ENCODE results near the gene ZNF770. TPM values are rescaled to one million over a fixed set of nuclear protein-coding genes. Genes with fewer than 3 reads are reported as not detected.

The ZNF770 gene
- total and polyA plus RNA-seq, 2 donors (not counting 3 experiments of a cell fraction or from before 2014, with no cell fraction given): 6.4 to 30.3 TPM

- ChIA-PET POLR2A (interaction anchor here (1.6 kb wide), 1 partner anchor 17 kb away, joined by 4 read pairs; the partner anchor contains the start of gene AQR), CTCF (interaction anchor here (0.9 to 3.1 kb wide), 4 partner anchors 11 to 335 kb away, joined by 3 to 17 read pairs (median 5); partner anchors contain the start of gene AQR)
- no peaks in the 10 kb centered on the region for H3K9me3 ChIP-seq (replicated peaks; ENCODE audit: control insufficient read depth, insufficient read depth, low read length)
- H2AFZ ChIP-seq (ENCODE audit: low read depth, low read length): no peak overlapping the region
- H3K79me2 ChIP-seq (ENCODE audit: control insufficient read depth, insufficient read depth, low read length): peaks cover 3% of the 10 kb centered on the region
- no peak overlapping the region for H3K4me3 ChIP-seq (replicated peaks in 1 of 3; ENCODE audit: insufficient read depth in 1 of 3, low read depth in 1 of 3, low read length in 3 of 3)
- H3K4me2 ChIP-seq (ENCODE audit: insufficient read depth, low read length): no peak overlapping the region
- H3K27me3 ChIP-seq (ENCODE audit: control insufficient read depth in 2 of 2, insufficient read depth in 2 of 2, low read length in 2 of 2): no peaks in the 10 kb centered on the region
- no peak overlapping the region for H3K27ac ChIP-seq (ENCODE audit: insufficient read depth, low read depth, low read length)
- dilution Hi-C loops (cut with MboI; ENCODE audit: extremely low pct_ligation_motif_present, low sequenced_read_pairs) (no loop called here), intact Hi-C loops (cut with micrococcal nuclease) (no loop called here)
- H3K4me1 ChIP-seq (ENCODE audit: control insufficient read depth, extremely low read depth, insufficient read depth, low read length): no peaks in the 10 kb centered on the region
- TF ChIP-seq POLR2AphosphoS5 (IDR thresholded peaks at IDR 0.05; ENCODE audit: insufficient read depth, low read depth, low read length): no peak
- TF ChIP-seq FOS (IDR thresholded peaks at IDR 0.05; ENCODE audit: borderline replicate concordance, insufficient read depth, low read length): no peak
- no peak for TF ChIP-seq EZH2 (IDR thresholded peaks at IDR 0.05; ENCODE audit: borderline replicate concordance, low read depth, low read length, severe bottlenecking)
- TF ChIP-seq POLR2A (IDR thresholded peaks at IDR 0.05; ENCODE audit: low read depth, low read length): no peak
- no peak for TF ChIP-seq MYC (IDR thresholded peaks at IDR 0.05; ENCODE audit: low read depth, low read length)
- TF ChIP-seq GATA2 (IDR thresholded peaks at IDR 0.05; ENCODE audit: insufficient read depth, insufficient read length, low read depth, low read length): no peak
- TF ChIP-seq CTCF (IDR thresholded peaks at IDR 0.05; ENCODE audit: extremely low read depth in 1 of 2, insufficient read depth in 1 of 2, low read depth in 1 of 2, low read length in 2 of 2): no peak
- TF ChIP-seq JUN (IDR thresholded peaks at IDR 0.05; ENCODE audit: borderline replicate concordance, insufficient read depth, insufficient read length, low read depth): no peak
- no TSS peak for BruUV-seq (replicated peaks)
- no peak for FAIRE-seq
- no peaks in the 10 kb centered on the region for H4K20me1 ChIP-seq (replicated peaks; ENCODE audit: control insufficient read depth, extremely low read depth, insufficient read depth, low read length)
- H3K36me3 ChIP-seq (ENCODE audit: control insufficient read depth in 2 of 2, extremely low read depth in 1 of 2, insufficient read depth in 2 of 2, low read length in 2 of 2): peaks cover 0 to 7% of the 10 kb centered on the region in 2 experiments
- peak; percentile 72 for DNase-seq (ENCODE audit: low read depth, low spot score)
- no peak overlapping the region for H3K9ac ChIP-seq (replicated peaks; ENCODE audit: extremely low read depth, insufficient read depth, low read length)
- H3K9me1 ChIP-seq (replicated peaks; ENCODE audit: control insufficient read depth, extremely low read depth, insufficient read depth, low read length): no peaks in the 10 kb centered on the region
These were observed 35.6 kb downstream of the ZNF770 start for GRCh38 chr15:34952481-34952880.
